ENCODE data around the gene CAPRIN1.
"Not testable (repeated sequence)": the region's sequence is repeated elsewhere in the genome, so short reads cannot be mapped to it uniquely, and the experiment has no call there.

The CAPRIN1 gene

DNA sequence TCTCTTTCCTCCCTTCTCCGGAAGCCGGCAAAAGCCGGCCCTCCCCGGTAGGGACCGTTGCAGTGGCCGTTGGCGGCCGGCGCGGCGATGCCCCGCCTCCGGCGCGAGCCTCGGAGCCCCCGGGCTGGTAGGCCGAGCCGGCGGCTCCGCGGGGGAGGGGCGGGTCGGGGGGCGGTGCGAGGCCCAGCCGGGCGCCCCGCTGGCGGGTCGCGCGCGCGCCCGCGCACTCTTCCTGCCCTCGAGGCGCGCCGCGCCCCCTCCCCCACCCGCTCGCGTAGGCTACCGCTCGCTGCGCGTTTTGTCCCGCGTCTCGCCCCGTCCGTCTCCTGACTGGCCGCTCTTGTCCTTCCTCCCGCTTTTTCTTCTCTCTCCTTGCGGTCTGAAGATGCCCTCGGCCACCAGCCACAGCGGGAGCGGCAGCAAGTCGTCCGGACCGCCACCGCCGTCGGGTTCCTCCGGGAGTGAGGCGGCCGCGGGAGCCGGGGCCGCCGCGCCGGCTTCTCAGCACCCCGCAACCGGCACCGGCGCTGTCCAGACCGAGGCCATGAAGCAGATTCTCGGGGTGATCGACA lies 591 bp downstream of the CAPRIN1 start:
- DNase-seq (ENCODE audit: low spot score): peak; percentile 90

DNA sequence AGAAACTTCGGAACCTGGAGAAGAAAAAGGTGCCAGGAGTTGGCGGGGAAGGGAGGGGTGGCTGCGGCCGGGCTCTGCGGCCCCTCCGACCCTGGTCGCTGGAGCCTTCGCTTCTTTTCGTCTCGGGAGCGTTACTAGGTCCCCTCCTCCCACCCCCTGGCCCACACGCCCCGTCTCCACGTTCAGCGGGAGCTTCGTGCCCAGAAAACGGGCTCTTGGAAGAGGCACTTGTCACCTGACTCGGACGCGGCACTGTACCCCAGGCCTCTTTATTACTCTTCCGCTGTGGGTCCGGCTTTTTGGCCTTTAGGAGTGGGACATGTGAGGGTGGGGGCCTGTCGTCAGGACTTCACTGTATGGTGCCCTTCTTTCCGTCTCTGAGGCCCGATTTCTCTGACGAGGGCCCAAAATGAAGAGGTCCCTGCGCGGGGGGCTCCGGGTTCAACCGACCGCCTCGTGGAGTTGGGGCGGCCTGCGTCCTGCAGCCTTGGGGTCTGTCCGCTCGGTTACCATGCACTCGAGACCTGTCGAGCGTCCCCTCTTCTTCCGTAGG lies 1.2 kb downstream of the CAPRIN1 start:
- DNase-seq (ENCODE audit: low spot score): no peak

DNA sequence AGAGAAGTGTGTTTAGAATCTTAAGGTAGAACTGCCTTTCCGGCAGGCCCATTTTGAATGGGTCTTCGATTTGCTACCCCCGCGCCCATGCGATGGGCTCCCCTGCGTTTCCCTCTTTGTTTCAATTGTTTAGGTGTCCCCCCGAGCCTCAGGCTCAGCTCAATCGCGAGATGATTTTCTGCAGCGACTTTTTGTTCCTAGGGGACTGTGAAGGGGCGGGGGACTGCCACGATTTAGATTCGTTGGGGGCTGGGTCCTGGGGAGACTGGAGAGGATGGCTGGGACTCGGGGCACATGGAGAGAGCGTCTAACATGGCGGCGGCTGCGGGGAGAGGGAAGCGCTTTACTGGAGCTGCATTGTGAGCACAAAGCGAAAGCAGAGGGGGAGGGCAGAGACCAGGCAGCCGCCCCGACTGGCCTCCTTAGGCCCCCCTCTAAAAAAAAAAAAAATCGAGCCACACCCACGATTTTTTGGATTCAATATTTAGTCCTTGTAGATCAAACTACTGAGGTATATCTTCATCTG lies 1.7 kb downstream of the CAPRIN1 start:
- peak; percentile 68 for DNase-seq (ENCODE audit: low spot score)

DNA sequence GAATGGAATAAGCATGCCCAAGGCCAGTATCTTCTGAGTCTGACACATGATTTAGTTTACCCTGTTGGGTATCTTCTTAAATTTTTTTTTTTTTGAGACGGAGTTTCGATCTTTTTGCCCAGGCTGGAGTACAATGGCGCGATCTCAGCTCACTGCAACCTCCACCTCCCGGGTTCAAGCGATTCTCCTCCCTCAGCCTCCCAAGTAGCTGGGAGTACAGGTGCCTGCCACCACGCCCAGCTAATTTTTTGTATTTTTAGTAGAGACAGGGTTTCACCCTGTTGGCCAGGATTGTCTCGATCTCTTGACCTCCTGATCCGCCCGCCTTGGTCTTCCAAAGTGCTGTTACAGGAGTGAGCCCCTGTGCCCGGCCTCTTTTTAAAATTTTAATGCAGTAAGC lies 2.8 kb downstream of the CAPRIN1 start:
- DNase-seq (ENCODE audit: low spot score): not testable (repeated sequence)

DNA sequence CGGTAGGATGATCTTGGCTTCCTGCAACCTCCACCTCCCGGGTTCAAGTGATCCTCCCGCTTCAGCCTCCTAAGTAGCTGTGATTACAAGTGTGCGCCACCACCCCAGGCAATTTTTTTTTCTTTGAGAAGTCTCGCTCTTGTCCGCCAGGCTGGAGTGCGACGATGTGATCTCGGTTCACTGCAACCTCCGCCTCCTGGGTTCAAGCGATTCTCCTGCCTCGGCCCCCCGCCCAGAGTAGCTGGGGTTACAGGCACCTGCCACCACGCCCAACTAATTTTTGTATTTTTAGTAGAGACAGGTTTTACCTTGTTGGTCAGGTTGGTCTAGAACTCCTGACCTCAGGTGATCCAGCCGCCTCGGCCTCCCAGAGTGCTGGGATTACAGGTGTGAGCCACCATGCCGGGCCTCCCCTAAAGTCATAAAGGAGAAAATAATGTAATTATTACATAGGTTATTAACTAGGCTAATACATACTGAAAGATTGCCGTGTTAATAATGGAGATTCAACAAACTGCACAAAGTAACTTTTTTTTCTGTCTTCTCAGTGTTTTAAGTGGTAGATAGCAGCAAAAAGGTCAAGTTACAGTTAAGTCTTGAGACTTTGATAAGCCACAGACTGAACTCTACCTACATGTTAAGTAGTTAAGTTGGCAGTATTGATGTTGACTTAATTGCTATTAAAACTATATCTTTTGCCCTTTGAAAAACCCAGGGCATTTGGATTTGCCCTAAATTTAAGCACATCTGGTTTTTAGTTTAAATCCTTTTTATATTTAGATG lies 3.9 kb downstream of the CAPRIN1 start:
- DNase-seq (ENCODE audit: low spot score): no peak

DNA sequence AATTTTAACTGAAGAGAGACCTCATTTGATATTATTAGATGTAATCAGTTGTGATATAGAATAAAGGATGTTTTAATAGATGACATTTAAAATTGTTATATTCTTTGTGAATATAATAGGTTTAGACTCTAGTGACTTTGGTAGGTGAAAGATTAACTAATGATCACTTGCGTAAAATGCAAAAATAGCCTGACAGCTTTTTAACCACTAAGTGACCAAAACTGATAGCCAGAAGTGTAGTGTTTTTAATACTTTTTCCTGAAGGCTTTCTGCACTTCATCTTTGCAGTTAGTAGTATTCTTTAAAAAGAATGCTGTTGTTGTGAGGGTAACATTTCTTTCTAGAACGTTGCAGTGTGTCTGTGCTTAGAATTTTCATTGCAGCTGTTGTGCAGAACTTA lies 5.1 kb downstream of the CAPRIN1 start:
- no peak for DNase-seq (ENCODE audit: low spot score)

DNA sequence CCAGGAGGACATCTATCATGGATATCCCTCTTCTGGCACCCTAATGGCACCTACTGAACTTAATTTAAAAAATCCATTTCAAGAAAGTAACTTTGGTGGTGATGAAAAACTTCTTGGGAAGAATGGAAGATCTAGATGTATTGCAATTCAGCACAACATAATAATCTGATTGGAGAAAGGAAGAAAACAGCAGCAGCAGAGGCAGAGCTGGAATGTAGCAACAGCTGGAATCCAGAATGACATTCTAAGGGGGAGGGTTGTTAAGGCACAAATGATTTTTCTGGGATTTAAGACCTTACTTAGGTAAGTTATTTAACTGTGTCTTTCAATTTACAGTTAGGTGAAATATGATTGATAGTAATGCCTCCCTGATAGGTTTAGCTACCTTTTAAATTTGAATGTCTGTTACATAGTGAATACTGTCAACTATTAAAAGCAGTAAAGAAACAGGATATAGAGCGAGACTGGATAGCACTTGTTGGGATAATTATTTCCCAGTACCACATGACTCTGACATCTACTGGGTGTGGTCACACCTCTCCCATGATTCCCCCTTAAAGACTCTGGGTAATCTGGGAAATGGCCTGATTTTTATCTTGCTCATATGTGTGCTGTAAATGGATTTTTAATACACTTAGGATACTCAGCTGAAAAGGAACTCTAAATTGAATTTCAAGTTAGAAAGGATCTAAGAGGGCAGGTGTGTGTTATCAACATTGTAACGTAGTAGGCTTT lies 11.7 kb downstream of the CAPRIN1 start:
- no peak for DNase-seq (ENCODE audit: low spot score)

DNA sequence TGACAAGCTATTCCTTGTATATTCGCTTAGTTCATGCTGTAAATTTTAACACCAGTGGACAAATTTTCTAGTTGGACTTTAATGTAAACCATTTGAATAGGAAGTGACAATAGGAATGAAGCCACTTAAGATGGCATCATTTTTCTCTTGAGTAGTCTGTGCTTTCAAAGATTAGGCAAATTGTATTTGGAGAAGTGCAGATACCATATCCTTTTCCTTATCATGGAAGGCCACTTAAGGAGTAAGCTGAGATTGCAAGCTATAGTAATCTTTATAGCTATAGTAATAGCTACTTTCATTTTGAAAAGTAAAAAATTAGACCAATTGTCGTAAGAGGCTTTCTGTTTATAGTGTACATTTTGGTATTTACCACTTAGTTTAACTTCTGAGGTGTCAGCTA lies 12.8 kb downstream of the CAPRIN1 start:
- DNase-seq (ENCODE audit: low spot score): no peak

DNA sequence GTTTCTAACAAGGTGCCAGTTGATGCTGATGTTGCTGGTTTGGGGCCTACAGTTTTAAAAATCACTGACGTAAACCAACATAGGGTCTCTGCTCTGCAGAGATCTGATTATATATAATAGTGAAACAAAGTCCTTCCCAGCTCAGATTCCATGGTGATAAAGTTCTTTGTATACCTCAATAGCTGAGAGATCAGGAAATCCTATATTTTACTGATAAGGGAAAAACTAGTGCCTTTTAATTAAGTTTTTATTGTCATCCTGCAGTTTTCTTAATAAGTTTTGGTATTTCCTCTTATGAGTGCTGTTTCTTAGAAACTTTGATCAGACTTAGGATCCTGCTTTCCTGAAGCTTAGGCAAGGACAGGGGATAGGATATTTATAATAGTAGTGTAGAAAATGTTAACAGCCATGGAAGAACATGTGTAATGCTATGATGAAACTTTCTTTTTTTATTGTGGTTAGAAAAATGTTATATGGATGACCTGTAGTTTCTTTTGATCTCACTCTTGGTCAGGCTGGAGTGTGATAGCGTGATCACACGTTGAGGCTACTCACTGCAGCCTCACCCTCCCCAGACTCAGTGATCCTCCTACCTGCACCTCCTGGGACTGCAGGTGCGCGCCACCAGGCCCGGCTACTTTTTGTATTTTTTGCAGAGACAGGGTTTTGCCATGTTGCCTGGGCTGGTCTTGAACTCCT lies 14.1 kb downstream of the CAPRIN1 start:
- no peak for DNase-seq (ENCODE audit: low spot score)

DNA sequence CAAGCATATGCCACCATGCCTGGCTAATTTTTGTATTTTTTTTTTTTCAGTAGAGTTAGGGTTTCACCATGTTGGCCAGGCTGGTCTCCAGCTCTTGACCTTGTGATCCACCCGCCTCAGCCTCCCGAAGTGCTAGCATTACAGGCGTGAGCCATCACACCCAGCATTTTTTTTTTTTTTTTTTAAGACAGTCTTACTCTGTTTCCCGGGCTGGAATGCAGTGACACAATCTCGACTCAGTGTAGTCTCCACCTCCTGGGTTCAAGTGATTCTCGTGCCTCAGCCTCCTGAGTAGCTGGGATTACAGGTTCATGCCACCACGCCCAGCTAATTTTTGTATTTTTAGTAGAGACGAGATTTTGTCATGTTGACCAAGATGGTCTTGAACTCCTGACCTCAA lies 15.2 kb downstream of the CAPRIN1 start:
- not testable (repeated sequence) for DNase-seq (ENCODE audit: low spot score)

DNA sequence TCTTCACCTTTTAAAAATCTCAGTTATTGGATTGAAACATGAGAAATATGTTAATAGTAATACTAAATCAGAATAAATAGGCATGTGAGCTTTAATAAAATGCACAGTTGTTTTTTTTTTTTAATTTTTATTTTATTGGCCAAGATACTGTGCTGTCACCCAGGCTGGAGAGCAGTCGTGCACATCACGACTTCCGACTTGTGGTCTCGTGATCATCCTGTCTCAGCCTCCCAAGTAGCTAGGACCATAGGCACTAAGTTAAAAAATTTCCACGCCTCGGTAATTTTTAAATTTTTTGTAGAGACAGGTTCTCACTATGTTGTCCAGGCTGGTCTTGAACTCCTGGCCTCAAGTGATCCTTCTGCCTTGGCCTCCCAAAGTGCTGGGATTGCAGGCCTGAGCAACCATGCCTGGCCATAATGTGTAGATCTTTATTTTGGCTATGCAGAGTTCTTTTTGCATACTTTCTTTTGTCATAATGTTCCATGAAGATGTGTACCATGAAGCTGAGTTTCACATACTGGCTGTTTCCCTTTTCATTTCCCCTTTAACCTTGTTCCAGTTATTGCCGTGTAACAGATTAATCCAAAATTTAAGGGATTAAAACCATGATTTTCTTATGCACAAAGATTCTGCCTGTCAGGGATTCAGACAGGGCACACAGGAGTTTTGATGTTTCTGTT lies 16.0 kb downstream of the CAPRIN1 start:
- no peak for DNase-seq (ENCODE audit: low spot score)

DNA sequence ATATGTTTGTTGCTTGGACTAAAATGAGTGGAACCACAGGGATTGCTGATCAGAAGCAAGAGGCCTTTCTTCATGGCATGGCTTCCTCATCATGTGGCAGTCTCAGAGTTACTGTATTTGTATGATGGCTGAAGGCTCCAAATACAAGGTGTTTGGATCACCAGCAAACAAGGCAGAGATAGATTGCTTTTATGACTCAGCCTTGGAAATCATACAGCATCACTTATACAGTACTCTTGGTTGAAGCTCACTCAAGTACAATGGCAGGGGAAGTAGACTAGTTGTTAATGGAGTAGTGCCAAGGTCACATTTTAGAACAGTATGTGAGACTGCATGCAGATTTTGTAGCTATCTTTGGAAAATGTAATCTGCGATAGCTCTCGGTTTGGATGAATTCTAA lies 16.6 kb downstream of the CAPRIN1 start:
- DNase-seq (ENCODE audit: low spot score): no peak

DNA sequence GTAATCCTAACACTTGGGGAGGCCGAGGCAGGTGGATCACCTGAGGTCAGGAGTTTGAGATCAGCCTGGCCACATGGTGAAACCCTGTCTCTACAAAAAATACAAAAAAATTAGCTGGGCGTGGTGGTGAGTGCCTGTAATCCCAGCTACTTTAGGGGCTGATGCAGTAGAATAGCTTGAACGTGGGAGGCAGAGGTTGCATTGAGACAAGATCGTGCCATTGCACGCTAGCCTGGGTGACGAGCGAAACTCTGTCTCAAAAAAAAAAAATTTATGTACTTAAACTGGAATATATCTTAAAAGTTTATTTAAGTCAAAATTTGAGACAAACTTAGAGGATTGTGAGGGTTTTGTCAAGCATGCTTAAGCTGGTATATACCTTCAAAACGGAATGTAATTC lies 19.8 kb downstream of the CAPRIN1 start:
- DNase-seq (ENCODE audit: low spot score): not testable (repeated sequence)

DNA sequence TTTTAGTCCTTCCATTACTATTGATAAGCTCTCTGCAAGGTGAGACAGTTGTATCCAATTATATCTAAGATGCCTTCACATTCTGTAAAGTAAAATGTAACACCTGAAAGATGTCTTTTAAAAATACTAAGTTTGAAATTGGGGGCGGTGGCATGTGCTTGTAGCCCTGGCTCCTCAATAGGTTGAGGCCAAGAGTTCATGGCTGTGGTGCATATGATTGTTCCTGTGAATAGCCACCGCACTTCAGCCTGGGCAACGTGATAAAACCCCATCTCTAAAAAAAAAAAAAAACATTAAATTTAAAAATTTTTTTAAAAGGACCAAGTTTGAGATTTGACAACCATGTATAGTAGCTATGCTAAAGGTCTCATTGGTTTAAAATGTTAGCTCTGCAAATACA lies 20.5 kb downstream of the CAPRIN1 start:
- no peak for DNase-seq (ENCODE audit: low spot score)

DNA sequence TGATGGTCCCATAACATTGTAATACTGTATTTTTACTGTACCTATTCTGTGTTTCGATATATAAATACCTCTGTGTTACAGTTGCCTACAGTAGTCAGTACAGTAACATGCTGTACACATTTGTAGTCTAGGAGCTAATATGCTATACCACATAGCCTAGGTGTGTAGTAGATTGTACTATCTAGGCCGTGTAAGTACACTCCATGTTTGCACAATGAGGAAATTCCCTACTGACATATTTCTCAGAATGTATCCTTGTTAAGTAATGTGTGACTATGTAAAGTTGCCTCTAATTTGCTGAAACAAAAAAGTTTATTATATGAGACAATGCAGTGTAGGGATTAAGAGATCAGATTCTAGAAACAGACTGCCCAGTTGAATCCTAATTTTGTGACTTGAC lies 21.3 kb downstream of the CAPRIN1 start:
- no peak for DNase-seq (ENCODE audit: low spot score)

DNA sequence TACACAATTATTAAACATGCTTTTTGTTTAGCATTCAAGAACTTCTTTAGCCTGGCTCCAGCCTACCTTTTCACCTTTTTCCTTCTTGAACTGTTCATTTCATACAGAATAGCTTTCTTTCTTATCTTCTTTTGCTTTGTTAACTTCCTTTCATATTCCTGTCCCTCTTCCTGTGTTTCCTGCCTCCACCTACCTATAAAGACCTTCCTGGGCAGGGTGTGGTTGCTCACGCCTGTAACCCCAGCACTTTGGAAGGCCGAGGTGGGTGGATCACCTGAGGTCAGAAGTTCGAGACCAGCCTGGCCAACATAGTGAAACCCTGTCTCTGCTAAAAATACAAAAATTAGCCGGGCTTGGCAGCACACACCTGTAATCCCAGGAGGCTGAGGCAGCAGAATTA lies 22.9 kb downstream of the CAPRIN1 start:
- DNase-seq (ENCODE audit: low spot score): no peak

DNA sequence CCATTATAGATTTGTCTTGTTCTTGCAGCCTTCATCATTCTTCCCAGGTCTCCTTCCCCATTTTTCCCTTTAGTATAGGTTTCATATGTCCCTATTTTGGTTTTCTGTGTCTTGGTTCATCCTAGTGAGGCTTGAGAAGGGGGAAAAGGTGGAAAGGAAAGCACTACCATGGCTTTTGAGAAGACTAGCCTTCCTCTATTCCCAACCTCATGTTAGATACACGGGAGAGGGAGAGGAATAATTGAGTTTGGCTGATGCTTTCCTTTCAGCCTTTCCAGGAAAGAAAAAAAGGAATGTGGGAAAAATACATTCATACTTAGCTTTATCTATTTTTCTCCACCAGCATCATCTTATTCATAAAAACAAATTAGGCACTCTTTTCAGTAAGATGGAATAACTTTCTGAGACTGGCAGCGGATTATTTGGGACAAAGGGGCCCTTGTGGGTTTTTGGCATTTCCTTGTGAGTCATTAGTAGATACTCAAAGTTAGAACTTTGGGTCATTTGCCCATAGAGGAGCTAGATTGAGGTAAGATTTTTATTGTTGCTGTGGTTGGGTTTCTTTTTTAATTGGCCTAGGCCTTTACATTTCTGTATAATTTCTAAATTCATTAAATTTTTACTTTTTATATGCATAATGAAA lies 23.8 kb downstream of the CAPRIN1 start:
- peak; percentile 86 for DNase-seq (ENCODE audit: low spot score)

DNA sequence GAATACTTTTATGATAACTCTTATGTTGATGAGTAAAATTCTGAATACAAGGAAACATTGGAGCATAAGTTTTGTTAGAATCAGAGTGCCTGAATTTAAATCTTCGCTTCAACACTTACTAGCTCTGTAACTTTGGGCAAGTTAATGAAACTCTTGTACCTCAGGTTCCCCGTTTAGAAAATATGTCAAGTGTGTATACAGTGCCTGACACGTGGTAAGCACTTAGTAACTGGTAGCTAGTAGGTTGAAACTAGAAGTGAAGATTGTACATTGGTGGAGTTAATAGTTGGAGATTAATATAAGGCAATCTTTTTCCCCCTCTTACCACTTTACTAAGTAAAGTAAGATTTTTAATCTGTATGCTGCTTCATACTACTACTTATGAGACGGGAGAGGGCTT lies 29.1 kb downstream of the CAPRIN1 start:
- DNase-seq (ENCODE audit: low spot score): no peak

DNA sequence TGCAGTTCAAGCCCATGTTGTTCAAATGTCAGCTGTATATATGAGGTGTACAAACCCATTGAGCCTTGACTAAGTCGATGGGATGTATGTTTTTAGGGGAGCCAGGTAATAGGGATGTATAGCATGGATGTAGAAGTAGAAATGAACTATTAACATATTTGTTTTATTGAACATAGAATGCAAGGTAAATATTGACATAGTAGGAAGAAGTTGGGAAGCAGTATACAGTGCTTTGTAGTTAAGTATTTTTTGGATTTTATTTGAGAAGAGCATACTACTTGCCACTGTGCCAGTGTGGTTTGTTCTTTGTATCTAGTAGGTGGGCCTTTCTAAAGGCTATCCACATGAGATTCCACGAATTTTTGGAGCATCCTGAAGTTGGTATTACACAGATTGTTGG lies 33.1 kb downstream of the CAPRIN1 start:
- DNase-seq (ENCODE audit: low spot score): no peak

DNA sequence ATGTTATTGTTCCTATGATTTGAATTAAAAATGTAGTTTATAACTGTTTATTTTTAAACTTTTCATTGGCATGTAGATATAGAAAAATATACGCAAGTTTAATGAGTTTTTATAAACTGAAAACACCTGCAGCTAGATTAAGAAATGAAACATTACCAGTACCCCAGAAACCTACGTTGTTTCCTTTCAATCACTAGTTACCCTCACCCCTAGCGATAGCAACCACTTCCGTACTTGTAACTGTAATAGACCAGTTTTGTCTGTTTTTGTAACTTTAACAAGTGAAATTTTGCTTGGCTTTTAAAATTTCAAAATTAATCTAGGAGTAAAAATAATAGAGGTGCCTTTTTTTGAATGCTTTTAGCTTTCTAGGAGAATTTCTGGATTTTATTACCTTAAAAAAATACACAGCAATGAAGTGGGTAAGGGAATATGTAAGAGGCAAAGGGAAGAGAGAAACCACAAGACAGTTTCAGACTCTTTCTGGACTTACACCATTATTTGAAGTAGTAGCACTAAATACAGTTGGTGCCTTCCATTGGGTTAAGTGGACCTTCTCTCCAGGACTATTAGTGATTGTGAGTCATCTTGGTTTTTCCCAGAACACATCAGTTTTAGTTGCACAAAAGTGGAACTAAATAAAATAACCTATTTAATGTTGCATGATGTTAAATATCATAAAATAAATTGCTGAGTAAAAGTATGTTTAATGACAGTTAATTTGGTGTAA lies 35.2 kb downstream of the CAPRIN1 start:
- DNase-seq (ENCODE audit: low spot score): no peak

Measured in COLO829 (cell line).